HG02970 (cell line): ENCODE measurements around the gene STK32C.

Source experiments
- ATAC-seq: cut with Tn5 transposase; IDR thresholded peaks from one replicate; pipeline ENCODE4 v1.9.1; 2021; ENCODE audit warnings: mild to moderate bottlenecking, moderate library complexity, moderate number of reproducible peaks; ENCODE audit not compliant: unreplicated experiment, low FRiP score

Gene STK32C

GRCh38 chr10:132176623-132177500 lies 130.9 kb downstream of the STK32C start:
- ATAC-seq, result no peak

DNA sequence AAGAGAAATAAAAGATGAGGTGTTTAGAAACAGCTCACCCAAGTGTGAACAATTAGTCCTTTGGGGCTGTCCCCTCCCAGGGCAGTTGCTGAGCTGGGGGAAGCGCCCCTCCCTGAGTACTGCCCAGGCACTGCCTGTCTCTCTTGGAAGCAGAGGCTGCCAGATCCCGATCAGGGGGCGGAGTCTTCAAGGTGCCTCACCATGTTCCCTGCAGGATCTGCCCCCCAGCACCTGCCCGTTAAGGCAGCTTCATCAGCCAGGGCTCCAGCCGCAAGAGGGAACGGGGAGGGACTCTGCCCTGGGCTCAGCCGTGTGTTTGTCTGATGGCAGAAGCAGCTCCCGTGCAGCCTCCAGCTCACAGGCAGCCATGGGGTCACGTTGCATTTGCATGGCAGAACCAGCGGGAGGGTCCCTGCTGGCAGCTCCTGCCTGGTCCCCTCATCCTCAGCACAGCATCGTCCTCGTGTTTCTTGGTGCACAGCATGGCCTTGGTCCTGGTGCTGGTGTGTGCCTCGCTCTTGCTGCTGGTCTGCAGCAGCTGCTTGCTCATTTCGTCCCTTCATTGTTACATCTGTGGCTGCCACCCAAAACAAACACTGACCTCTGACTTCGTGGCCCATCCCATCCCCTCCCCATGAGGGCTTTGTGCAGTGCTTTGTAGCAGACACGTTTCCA lies 131.7 kb downstream of the STK32C start:
- ATAC-seq, result no peak

- no peak for ATAC-seq
These were observed 132.3 kb downstream of the STK32C start for GRCh38 chr10:132175408-132175807.

GRCh38 chr10:132174237-132174636 lies 133.5 kb downstream of the STK32C start:
- ATAC-seq, result no peak

- ATAC-seq, result no peak
These were observed 134.6 kb downstream of the STK32C start for GRCh38 chr10:132173185-132173584.

GRCh38 chr10:132172091-132173066 lies 135.4 kb downstream of the STK32C start:
- no peak for ATAC-seq

DNA sequence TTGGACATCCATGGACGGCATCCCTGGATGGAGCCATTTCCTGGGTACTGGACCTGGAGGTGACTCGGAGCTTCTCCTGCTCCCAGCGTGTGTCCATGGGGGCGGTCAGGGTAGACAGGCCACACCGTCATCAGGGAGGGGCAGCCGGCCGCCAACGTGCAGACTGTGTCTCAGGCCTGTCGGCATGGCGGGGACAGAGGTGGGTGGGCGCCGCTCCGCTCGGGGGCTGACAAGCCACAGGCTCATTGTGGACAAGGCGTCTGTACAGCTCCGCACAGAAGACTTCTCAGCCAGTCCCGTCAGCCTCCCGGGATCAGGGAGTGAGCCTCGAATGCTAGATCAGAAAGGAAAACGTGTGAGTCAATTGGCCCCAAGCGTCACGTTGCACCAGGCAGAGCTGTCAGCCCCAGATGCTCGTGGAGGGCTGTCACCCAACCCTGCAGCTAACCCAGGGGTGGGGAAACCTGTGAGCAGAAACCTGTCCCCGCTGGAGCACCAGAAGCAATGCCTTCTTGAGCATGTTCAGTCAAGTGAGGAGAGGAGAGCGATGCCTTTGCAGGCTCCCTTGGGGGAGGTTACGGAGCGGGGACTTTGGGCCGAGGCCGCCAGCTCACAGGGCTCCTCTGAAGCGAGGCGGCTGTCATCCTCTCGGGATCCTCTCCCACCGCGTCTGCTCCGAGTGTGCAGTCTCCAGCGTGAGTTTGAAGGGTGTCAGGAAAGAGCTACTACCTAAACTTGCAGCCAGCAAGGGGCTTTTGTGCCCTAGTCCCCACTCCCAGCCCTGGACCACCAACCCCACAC lies 137.0 kb downstream of the STK32C start:
- ATAC-seq, result no peak

- ATAC-seq, result no peak
These were observed 137.8 kb downstream of the STK32C start for GRCh38 chr10:132169766-132170560.

DNA sequence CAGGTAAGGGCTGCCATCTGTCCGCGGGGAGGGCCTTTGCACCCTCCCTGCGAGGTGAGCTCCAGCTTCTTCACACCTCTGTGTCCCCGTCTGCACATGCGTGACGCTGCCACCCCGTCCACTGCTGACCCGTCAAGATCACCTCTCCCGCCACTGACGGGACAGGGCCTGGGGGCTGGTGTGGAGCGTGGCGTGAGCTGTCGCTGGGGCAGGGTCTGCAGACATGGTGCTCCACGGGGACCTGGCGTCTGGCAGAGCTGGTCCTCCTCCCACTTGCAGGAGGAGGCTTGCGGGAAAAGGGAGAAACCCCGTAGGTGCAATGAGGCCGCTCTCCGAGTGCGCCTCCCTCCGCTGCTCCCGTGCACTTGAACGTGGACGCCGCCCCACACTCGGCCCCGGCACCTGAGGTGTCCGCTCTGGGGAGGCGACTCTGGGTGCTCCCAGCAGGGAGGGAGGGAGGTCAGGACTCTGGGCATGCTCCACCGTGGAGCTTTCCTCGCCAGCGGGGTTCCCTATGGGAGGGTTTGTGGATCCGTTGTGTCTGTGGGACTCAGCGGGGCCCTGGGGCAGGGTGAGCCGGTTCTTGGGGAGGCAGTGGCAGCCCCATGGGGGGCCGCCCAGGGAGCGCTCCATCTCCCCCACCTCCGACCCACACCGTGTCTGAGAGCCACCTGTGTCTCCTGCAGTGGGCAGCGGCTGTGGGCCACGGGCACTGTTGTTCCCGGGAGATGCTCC lies 138.6 kb downstream of the STK32C start:
- ATAC-seq, result no peak

DNA sequence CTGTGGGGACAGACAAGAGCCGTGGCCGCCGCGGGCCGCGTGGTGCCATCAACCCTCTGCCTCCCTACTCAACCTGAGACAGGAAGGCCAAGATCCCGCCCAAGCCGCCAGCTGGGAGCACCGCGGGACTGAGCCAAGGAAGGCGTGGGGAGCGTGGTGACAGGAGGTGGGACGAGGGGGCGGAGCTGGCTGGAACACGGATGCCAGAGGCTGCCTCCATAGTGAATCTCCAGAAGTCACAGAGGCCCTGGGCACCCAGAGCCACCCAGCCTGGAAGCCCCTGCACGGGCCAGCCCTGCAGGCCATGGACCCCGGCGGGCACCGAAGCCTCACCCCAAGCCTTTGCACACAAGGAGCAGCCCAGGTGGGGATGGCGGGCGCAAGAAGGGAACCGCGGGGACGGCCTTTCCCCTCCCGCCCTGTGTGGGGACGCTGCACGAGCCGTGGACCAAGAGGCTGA lies 139.1 kb downstream of the STK32C start:
- ATAC-seq, result no peak

- ATAC-seq, result no peak
These were observed 139.8 kb downstream of the STK32C start for GRCh38 chr10:132167976-132168375.

DNA sequence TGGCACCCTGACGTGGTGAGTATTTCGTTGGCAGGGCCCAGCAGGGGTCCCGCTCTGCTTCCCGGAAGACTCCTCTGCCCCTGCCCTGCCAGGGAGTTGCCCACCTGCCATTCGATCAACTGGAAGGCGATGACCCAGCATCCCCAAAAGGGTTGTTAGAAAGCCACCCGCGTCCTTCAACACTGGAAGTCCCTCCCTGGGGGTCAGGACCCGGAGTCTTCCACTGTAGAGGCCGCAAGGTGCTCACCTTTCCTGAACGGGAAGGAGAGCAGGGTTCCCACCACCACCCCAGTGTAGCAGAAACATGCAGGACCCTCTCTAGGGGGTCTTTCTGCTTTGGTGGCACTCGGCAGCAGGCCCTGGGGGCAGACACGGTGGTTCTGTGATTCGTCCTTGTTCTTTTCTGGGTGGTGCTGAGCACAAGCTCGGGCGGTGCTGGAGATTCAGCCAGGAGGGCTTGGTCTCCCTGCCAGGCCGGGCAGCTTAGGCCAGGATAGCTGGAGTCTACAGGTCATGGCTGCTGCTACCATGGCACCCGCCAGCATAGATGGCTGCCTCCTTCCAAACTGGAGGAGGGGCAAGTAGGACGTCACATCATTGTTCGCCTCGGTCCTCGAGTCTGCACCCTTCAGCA lies 140.6 kb downstream of the STK32C start:
- no peak for ATAC-seq

- no peak for ATAC-seq
These were observed 141.4 kb downstream of the STK32C start for GRCh38 chr10:132166216-132166950.

- ATAC-seq, result no peak
These were observed 142.3 kb downstream of the STK32C start for GRCh38 chr10:132165416-132165980.

GRCh38 chr10:132164761-132165278 lies 142.9 kb downstream of the STK32C start:
- no peak for ATAC-seq

DNA sequence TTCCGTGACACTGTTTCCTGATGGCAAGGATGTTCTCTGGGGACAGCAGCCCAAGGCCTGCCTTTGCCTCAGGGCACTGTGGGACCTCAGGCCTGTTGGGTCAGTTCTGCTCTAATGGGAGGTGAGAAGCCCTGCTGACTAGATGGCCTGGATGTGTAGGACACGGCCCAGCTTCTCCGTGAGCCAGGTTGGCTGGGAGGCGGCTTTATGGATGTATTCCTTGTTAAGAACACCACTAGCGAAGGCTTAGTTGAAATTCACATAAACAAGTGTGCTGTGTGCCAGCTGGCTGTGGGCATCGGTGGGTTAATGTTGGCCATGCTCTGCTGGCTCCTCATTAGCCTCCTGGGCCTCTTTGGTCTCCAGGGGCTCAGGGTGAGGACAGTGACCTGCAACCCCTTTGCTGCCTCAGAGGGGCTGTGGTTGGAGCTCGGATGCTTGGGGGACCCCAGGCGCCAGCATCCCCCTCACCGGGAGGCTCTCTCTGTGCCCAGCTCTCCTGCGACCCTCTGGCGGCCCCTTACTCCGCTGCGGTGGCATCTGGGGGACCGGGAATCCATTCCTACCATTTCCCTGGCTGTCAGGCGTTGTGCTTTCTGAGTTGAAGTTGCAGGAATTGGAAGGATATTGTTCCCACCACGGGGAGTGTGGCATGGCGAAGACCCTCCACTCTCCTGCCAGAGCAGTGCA lies 143.8 kb downstream of the STK32C start:
- ATAC-seq, result no peak
